Measurements from ENCODE around the gene SLC16A3.

SLC16A3 gene

DNA sequence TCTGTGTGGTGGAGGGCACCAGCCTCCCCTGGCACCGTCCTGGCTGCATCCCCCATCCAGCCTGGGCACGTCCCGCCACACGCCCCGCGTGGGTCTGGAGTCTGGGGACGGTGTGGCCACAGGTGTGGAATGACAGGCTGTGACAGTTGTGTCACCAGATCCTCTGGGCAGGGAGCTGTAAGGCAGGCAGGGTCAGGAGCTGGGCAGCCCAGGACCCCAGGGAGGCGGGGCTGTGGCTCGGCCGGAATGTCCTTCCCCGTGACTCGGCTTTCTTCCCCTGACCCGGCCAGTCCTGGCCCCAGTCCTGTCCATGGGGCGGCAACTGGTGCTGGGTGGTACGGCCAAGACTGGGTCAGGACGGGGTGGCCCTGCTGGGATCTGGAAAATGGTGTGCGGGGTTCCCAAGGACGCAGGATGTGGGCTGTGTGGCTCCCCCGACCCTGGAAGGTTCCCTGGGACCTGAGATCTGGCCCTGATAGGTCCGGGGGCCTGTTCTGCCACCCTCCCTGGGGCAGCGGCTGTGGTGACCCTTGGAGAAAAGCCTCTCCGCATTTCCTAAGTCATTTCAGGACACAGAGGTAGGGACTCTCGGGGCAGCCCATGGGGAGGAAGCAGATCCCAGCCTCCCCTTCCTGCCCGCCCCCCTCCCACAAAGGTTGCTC lies 3.3 kb upstream of the SLC16A3 start:
- DNase-seq = peak; percentile 52
- Mint-ChIP-seq H3K4me3 (no peak overlapping the region), H3K36me3 (ENCODE audit: low read depth) (no peaks in the 10 kb centered on the region), H3K27me3 (ENCODE audit: low read depth, poor library complexity) (peaks cover 10% of the 10 kb centered on the region), H3K9me3 (no peaks in the 10 kb centered on the region), H3K27ac (no peak overlapping the region), H3K4me1 (peaks cover 11% of the 10 kb centered on the region)
- TF ChIP-seq, protein P1, sequence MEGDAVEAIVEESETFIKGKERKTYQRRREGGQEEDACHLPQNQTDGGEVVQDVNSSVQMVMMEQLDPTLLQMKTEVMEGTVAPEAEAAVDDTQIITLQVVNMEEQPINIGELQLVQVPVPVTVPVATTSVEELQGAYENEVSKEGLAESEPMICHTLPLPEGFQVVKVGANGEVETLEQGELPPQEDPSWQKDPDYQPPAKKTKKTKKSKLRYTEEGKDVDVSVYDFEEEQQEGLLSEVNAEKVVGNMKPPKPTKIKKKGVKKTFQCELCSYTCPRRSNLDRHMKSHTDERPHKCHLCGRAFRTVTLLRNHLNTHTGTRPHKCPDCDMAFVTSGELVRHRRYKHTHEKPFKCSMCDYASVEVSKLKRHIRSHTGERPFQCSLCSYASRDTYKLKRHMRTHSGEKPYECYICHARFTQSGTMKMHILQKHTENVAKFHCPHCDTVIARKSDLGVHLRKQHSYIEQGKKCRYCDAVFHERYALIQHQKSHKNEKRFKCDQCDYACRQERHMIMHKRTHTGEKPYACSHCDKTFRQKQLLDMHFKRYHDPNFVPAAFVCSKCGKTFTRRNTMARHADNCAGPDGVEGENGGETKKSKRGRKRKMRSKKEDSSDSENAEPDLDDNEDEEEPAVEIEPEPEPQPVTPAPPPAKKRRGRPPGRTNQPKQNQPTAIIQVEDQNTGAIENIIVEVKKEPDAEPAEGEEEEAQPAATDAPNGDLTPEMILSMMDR (IDR thresholded peaks at IDR 0.05) = no peak

GRCh38 chr17:82226146-82226808 lies 2.6 kb upstream of the SLC16A3 start:
- peaks cover 10% of the 10 kb centered on the region for H3K4me1 Mint-ChIP-seq
- TF ChIP-seq, protein P1 (IDR thresholded peaks at IDR 0.05) = no peak
- peaks cover 10% of the 10 kb centered on the region for H3K27me3 Mint-ChIP-seq (ENCODE audit: low read depth, poor library complexity)
- H3K36me3 Mint-ChIP-seq (ENCODE audit: low read depth) = no peaks in the 10 kb centered on the region
- H3K4me3 Mint-ChIP-seq = no peak overlapping the region
- DNase-seq = no peak
- no peaks in the 10 kb centered on the region for H3K9me3 Mint-ChIP-seq
- H3K27ac Mint-ChIP-seq = no peak overlapping the region

DNA sequence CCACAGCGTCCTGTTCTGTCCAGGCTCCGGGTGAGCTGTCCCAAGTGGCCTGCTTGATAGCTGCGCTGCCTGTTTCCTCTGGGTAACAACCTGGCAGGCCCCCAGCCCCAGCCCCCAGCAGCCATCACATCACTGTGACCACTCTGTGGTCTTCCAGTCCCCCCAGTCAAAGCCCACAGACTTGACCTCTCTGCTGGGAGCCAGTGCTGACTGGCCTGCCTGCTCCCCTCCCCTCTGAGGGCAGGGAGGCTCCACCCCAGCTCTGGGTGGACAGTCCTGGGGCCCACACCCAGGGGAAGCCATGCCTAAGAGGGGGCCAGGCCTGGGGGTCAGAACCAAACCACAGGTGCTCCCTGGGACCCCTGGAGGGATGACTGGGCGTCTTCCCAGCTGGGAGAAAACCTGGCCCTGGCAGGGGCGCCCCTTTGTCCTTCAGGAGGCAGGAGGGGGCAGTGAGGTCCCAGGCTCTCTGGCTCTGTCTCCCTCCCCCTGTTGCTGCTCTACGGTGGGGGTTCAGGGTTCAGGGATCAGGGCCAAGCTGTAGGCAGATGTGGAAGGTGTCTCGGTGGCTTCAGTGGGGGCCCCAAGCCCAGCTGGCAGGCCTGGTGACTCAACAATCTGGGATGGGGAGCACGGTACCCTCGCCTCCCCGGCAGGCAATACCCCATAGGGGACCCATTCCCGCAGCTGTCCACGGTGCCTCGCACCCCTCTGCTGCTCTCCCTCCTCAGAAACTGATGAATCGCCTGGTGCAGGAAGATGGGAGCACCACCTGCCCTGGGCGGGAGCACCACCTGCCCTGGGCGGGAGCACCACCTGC lies 1.8 kb upstream of the SLC16A3 start:
- Mint-ChIP-seq H3K9me3 (no peaks in the 10 kb centered on the region), H3K27ac (no peak overlapping the region), H3K36me3 (ENCODE audit: low read depth) (no peaks in the 10 kb centered on the region), H3K4me3 (no peak overlapping the region), H3K27me3 (ENCODE audit: low read depth, poor library complexity) (peaks cover 10% of the 10 kb centered on the region), H3K4me1 (peaks cover 5% of the 10 kb centered on the region)
- TF ChIP-seq, protein P1 (IDR thresholded peaks at IDR 0.05) = no peak
- DNase-seq = no peak

DNA sequence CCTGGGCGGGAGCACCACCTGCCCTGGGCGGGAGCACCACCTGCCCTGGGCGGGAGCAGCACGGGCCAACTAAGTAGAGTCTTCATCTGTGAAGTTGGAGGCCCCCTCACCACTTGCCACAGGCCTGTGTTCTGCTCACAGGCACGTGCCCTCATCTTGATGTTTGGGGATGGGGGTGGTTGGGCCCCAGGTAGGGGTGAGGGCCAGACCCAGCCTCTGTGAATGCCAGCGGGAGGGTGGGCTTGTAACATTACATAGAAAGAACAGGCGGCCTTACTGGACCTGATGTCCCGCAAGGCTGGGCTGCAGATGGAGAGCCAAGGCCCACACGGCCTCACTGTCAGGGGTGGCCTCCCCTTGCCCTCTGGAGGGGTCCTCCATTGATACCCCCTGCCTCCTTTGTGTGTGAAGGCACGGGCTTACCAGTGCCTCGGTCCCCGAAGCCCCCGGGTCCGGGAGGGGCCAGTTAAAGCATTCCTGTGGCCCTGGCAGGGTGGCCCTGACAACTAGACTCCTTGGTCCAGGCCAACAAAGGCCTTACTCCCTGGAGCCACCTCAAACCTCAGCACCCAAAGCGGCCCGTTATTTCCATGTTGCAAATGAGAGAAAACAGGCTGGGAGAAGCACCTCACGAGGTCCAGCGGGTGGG lies 1.1 kb upstream of the SLC16A3 start:
- Mint-ChIP-seq H3K4me3 (peak overlapping the region; percentile 62), H3K27me3 (ENCODE audit: low read depth, poor library complexity) (peaks cover 4% of the 10 kb centered on the region), H3K4me1 (peaks cover 5% of the 10 kb centered on the region), H3K9me3 (no peaks in the 10 kb centered on the region), H3K27ac (no peak overlapping the region), H3K36me3 (ENCODE audit: low read depth) (no peaks in the 10 kb centered on the region)
- TF ChIP-seq, protein P1 (IDR thresholded peaks at IDR 0.05) = no peak
- DNase-seq = no peak

DNA sequence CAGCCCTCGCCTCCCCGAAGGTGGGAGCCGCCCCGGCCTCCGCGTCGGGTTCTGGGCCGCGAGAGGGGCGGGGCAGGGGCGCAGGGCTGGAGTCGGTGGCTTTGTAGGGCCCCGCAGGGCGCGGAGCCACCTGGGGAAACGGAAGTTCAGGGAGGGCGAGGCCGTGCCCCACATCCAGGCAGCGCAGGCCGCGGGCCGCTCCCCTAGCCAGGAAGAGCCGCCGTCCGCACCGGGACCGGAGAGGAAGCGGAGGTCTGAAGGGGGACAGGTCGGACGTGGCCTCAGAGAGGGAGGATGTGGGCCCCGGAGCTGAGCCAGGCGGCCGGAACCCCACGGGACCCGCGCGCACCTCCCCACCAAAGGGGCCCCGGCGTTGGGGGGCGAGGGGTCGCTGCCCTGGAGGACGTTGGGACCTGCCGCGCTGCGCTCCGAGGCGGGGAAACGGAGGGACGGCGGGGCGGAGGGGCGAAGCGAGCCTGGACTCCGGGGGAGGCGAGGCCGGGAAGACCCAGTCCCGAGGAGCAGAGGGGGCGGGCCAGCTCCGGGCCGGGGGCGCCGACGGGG lies 482 bp upstream of the SLC16A3 start:
- peaks cover 3% of the 10 kb centered on the region for H3K27me3 Mint-ChIP-seq (ENCODE audit: low read depth, poor library complexity)
- no peaks in the 10 kb centered on the region for H3K9me3 Mint-ChIP-seq
- no peak overlapping the region for H3K27ac Mint-ChIP-seq
- DNase-seq = peak; percentile 32
- H3K4me1 Mint-ChIP-seq = peaks cover 10% of the 10 kb centered on the region
- peak overlapping the region; percentile 62 for H3K4me3 Mint-ChIP-seq
- TF ChIP-seq, protein P1 (IDR thresholded peaks at IDR 0.05) = no peak
- no peaks in the 10 kb centered on the region for H3K36me3 Mint-ChIP-seq (ENCODE audit: low read depth)
